Fibroblast of lung (primary cell): Measurements from ENCODE around the gene ATXN7L1.

Experiments used
- EZH2 ChIP-seq: IDR thresholded peaks from 2 replicates; pipeline ENCODE4 v1.5.1; 2012; ENCODE audit warnings: low read length, control low read depth, mild to moderate bottlenecking; ENCODE audit errors: missing control alignments
- TF ChIP-seq, protein P1 (sequence below), 2 donors: IDR thresholded peaks in 1 of 2; conservative IDR thresholded peaks in 1 of 2; 1 replicate in 1 of 2; 2 replicates in 1 of 2; pipeline ENCODE4 v1.5.1; 2011 to 2012; ENCODE audit warnings: low read length in 2 of 2, control low read depth in 1 of 2, inconsistent platforms in 1 of 2, low read depth in 1 of 2, mild to moderate bottlenecking in 1 of 2

DNA sequence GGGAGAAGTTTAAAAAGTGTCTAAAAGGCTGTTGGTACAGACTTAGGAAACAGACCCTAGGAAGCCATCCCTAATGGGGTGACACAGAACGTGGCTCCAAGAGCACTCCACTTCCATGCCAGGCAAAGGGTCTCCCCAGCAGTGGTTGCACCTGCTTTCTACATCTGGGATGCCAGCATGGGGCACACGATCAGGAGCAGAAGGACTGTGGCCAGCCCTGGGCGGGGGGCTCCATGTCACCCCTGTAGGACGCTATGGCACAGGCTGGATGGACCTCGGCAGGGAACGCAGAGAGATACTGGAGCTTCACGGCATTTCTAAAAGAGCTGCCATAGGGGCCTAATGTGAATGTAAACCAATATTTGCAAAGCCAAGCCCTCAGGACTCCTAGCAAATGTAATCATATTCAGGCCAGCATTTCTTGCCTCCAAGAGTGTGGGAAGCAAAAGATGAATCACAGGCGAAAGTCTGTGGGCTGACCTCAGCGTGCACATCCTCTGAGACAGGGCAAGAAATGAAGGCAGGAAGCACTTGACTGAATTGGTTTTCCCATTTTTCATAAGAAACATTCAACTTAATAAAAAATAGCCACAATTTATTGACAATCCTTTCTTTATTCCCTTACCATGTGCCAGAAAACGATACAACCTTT is 93.9 kb downstream of the ATXN7L1 start:
- TF ChIP-seq, protein P1, sequence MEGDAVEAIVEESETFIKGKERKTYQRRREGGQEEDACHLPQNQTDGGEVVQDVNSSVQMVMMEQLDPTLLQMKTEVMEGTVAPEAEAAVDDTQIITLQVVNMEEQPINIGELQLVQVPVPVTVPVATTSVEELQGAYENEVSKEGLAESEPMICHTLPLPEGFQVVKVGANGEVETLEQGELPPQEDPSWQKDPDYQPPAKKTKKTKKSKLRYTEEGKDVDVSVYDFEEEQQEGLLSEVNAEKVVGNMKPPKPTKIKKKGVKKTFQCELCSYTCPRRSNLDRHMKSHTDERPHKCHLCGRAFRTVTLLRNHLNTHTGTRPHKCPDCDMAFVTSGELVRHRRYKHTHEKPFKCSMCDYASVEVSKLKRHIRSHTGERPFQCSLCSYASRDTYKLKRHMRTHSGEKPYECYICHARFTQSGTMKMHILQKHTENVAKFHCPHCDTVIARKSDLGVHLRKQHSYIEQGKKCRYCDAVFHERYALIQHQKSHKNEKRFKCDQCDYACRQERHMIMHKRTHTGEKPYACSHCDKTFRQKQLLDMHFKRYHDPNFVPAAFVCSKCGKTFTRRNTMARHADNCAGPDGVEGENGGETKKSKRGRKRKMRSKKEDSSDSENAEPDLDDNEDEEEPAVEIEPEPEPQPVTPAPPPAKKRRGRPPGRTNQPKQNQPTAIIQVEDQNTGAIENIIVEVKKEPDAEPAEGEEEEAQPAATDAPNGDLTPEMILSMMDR (conservative IDR thresholded peaks at IDR 0.05 in 1 of 2, IDR thresholded peaks at IDR 0.05 in 1 of 2; ENCODE audit: low read depth in 1 of 2, low read length in 2 of 2) = no peak
- TF ChIP-seq EZH2 = no peak
